HCT116 (cell line): Measurements from ENCODE around the gene NHP2. TPM values are rescaled to one million over a fixed set of nuclear protein-coding genes. Genes with fewer than 3 reads are reported as not detected.

Source experiments
- ATAC-seq: fragments of 200-7000 bp; cut with Tn5 transposase; 2 replicates; pipeline ENCODE4 v1.9.1; 2020; ENCODE audit warnings: mild to moderate bottlenecking, moderate library complexity
- Bru-seq: library from RNA; stranded (reverse); fragments of 400-500 nt; gene quantifications from one replicate; lab custom pipeline; 2021; lab: Mats Ljungman, UMichigan
- BruChase-seq, 2 experiments: library from RNA; stranded (reverse); fragments of 400-500 nt; gene quantifications; one replicate each; lab custom pipeline; 2021; lab: Mats Ljungman, UMichigan
- BruUV-seq: library from RNA; stranded (reverse); fragments of 400-500 nt; replicated peaks from 2 replicates; lab custom pipeline; 2021; lab: Mats Ljungman, UMichigan
- CTCF ChIA-PET: fragments of 300-600 bp; sonication (Branson Sonifier 250); formaldehyde crosslinking; loops from one replicate; lab custom pipeline; 2021; ENCODE audit warnings: antibody characterized with exemption; lab: Charles Lee
- POLR2A ChIA-PET: fragments of 300-600, 350-600 bp; sonication (Branson Sonifier 250); formaldehyde crosslinking; loops from one replicate; lab custom pipeline; 2021; ENCODE audit warnings: antibody characterized with exemption; lab: Charles Lee
- RAD21 ChIA-PET, 2 experiments: fragments of 300-600 bp; sonication (Branson Sonifier 250); formaldehyde crosslinking; loops; one replicate each; lab custom pipeline; 2023; ENCODE audit warnings: low total read pairs in 2 of 2; ENCODE audit not compliant: uncharacterized antibody in 2 of 2, unreplicated experiment in 2 of 2, low non-redundant PET in 1 of 2; lab: Charles Lee
- DNase-seq: peaks from one replicate; pipeline ENCODE4 v3.0.0-alpha.2; 2010; ENCODE audit warnings: low read depth, low spot score
- H2AFZ ChIP-seq: fragments of 200-600 bp; shearing (Covaris generic), sonication (generic); 2 replicates; pipeline ENCODE4 v1.6.1; 2017; ENCODE audit warnings: low read depth, mixed run types, mixed read lengths, antibody characterized with exemption, low read length; ENCODE audit not compliant: poor library complexity, severe bottlenecking
- H3K27ac ChIP-seq: 2 replicates; pipeline ENCODE4 v1.5.1; 2012; ENCODE audit warnings: low read depth, low read length
- H3K27me3 ChIP-seq: fragments of 200-600 bp; sonication (generic); 2 replicates; pipeline ENCODE4 v1.6.1; 2016; ENCODE audit warnings: mixed run types, low read length, mixed read lengths; ENCODE audit not compliant: insufficient read depth
- H3K36me3 ChIP-seq, 2 experiments: fragments of 200-500 bp in 1 of 2; fragments of 200-600 bp in 1 of 2; sonication (Bioruptor generic) in 1 of 2; sonication (generic) in 1 of 2; 2 replicates each; pipeline versions ENCODE4 v1.5.1 to v1.6.1; 2014 to 2016; ENCODE audit warnings: low read length in 2 of 2, inconsistent platforms in 1 of 2, mixed read lengths in 1 of 2, mixed run types in 1 of 2; ENCODE audit not compliant: insufficient read depth in 2 of 2, control insufficient read depth in 1 of 2
- H3K4me1 ChIP-seq, 2 experiments: fragments of 200-600 bp in 1 of 2; sonication (generic) in 1 of 2; 2 replicates each; pipeline versions ENCODE4 v1.5.1 to v1.6.1; 2012 to 2017; ENCODE audit warnings: low read length in 2 of 2, inconsistent platforms in 1 of 2, mild to moderate bottlenecking in 1 of 2, mixed read lengths in 1 of 2, mixed run types in 1 of 2, moderate library complexity in 1 of 2; ENCODE audit not compliant: insufficient read depth in 2 of 2, control insufficient read depth in 1 of 2
- H3K4me2 ChIP-seq: fragments of 200-600 bp; sonication (generic); 2 replicates; pipeline ENCODE4 v1.6.1; 2017; ENCODE audit warnings: mixed run types, low read length, mixed read lengths
- H3K4me3 ChIP-seq, 2 experiments: fragments of 200-600 bp in 1 of 2; sonication (generic) in 1 of 2; replicated peaks in 1 of 2; 2 replicates each; pipeline ENCODE4 v1.5.1; 2011 to 2016; ENCODE audit warnings: low read length in 2 of 2, control low read depth in 1 of 2, low read depth in 1 of 2, mild to moderate bottlenecking in 1 of 2, mixed read lengths in 1 of 2, mixed run types in 1 of 2
- H3K79me2 ChIP-seq: fragments of 200-600 bp; sonication (generic); 2 replicates; pipeline ENCODE4 v1.6.1; 2017; ENCODE audit warnings: mild to moderate bottlenecking, mixed run types, low read length, moderate library complexity, mixed read lengths; ENCODE audit not compliant: insufficient read depth
- H3K9ac ChIP-seq: fragments of 200-600 bp; sonication (generic); 2 replicates; pipeline ENCODE4 v1.6.1; 2016; ENCODE audit warnings: low read length, mixed read lengths
- H3K9me2 ChIP-seq: fragments of 200-600 bp; sonication (generic), shearing (Covaris generic); 2 replicates; pipeline ENCODE4 v1.6.1; 2017; ENCODE audit warnings: mixed run types, mild to moderate bottlenecking, moderate library complexity; ENCODE audit not compliant: insufficient read depth
- H3K9me3 ChIP-seq, 2 experiments: fragments of 200-500 bp in 1 of 2; fragments of 200-600 bp in 1 of 2; sonication (Bioruptor generic) in 1 of 2; sonication (generic) in 1 of 2; 2 replicates each; pipeline ENCODE4 v1.6.1; 2014 to 2017; ENCODE audit warnings: low read length in 2 of 2, mixed read lengths in 2 of 2, inconsistent platforms in 1 of 2, low read depth in 1 of 2, mild to moderate bottlenecking in 1 of 2, mixed run types in 1 of 2, moderate library complexity in 1 of 2; ENCODE audit not compliant: control insufficient read depth in 1 of 2, insufficient read depth in 1 of 2
- H4K20me1 ChIP-seq: fragments of 200-600 bp; sonication (generic), shearing (Covaris generic); 2 replicates; pipeline ENCODE4 v1.6.1; 2017; ENCODE audit warnings: mixed run types, mild to moderate bottlenecking, moderate library complexity; ENCODE audit not compliant: insufficient read depth
- ATF3 ChIP-seq: IDR thresholded peaks from 2 replicates; pipeline ENCODE4 v1.6.1; 2012
- CTCF ChIP-seq, 3 experiments: fragments of 200-600 bp in 1 of 3; sonication (generic) in 1 of 3; IDR thresholded peaks in 2 of 3; conservative IDR thresholded peaks in 1 of 3; 2 replicates each; pipeline ENCODE4 v1.5.1; 2012 to 2017; ENCODE audit warnings: low read depth in 2 of 3, low read length in 2 of 3, antibody characterized with exemption in 1 of 3, borderline replicate concordance in 1 of 3, control low read depth in 1 of 3, mild to moderate bottlenecking in 1 of 3, mixed read lengths in 1 of 3, mixed run types in 1 of 3, moderate library complexity in 1 of 3; ENCODE audit not compliant: insufficient read depth in 1 of 3
- EGR1 ChIP-seq: IDR thresholded peaks from 2 replicates; pipeline ENCODE4 v1.6.1; 2012; ENCODE audit warnings: low read depth
- EZH2phosphoT487 ChIP-seq: fragments of 200-600 bp; IDR thresholded peaks from 2 replicates; pipeline ENCODE4 v1.6.1; 2018; ENCODE audit warnings: antibody characterized with exemption, borderline replicate concordance
- JUND ChIP-seq: IDR thresholded peaks from 2 replicates; pipeline ENCODE4 v1.6.1; 2012
- MAX ChIP-seq: IDR thresholded peaks from 2 replicates; pipeline ENCODE4 v1.6.1; 2012
- POLR2A ChIP-seq: IDR thresholded peaks from 2 replicates; pipeline ENCODE4 v1.7.0; 2011; ENCODE audit warnings: borderline replicate concordance; ENCODE audit not compliant: insufficient read depth, insufficient read length; ENCODE audit errors: extremely low read depth
- SIN3A ChIP-seq: IDR thresholded peaks from 2 replicates; pipeline ENCODE4 v1.6.1; 2012; ENCODE audit warnings: low read depth
- SP1 ChIP-seq: IDR thresholded peaks from 2 replicates; pipeline ENCODE4 v1.6.1; 2012; ENCODE audit warnings: low read depth
- SRF ChIP-seq: IDR thresholded peaks from 2 replicates; pipeline ENCODE4 v1.6.1; 2012; ENCODE audit warnings: low read depth
- TCF7L2 ChIP-seq: IDR thresholded peaks from 2 replicates; pipeline ENCODE4 v1.7.0; 2011; ENCODE audit warnings: borderline replicate concordance, inconsistent platforms; ENCODE audit not compliant: insufficient read depth, insufficient read length; ENCODE audit errors: extremely low read depth
- YY1 ChIP-seq: IDR thresholded peaks from 2 replicates; pipeline ENCODE4 v1.6.1; 2011; ENCODE audit warnings: low read length, low read depth, moderate library complexity, mild to moderate bottlenecking; ENCODE audit not compliant: insufficient replicate concordance; ENCODE audit errors: extremely low read depth
- ZFX ChIP-seq: fragments of 450-650 bp; IDR thresholded peaks from 2 replicates; pipeline ENCODE4 v1.6.1; 2017
- ZNF274 ChIP-seq: fragments of 200-500 bp; sonication (Bioruptor generic); IDR thresholded peaks from 2 replicates; pipeline ENCODE4 v1.6.1; 2014; ENCODE audit warnings: mild to moderate bottlenecking, low read depth, low read length, inconsistent platforms
- intact Hi-C: fragments of 100-400 bp; cut with micrococcal nuclease; formaldehyde crosslinking; loops from 2 replicates; pipeline ENCODE4 v1.10.0; 2022
- long read RNA-seq: library from polyadenylated mRNA; unstranded; transcript quantifications from one replicate; pipeline ENCODE4 v2.0.0, GENCODE V29; 2021; ENCODE audit not compliant: unreplicated experiment
- polyA plus RNA-seq: library from polyadenylated mRNA; unstranded; fragments of >200 nt; gene quantifications from 2 replicates; pipeline ENCODE4 v1.2.1, GENCODE V29; 2012; ENCODE audit warnings: missing spikeins
- total RNA-seq: library from RNA; stranded (reverse); gene quantifications from one replicate; pipeline ENCODE4 v1.2.1, GENCODE V29; 2021; ENCODE audit not compliant: unreplicated experiment
- TF ChIP-seq, protein P1 (sequence below): IDR thresholded peaks from 2 replicates; pipeline ENCODE4 v1.6.1; 2012; ENCODE audit warnings: low read depth

NHP2 gene
- 260 TPM for total RNA-seq
- 256 and 304 TPM in 2 replicates for polyA plus RNA-seq
- Bru-seq, nascent RNA, result percentile 90 among the genes with signal in this experiment
- BruChase-seq, experiment 1, labeled RNA remaining after a 6-hour chase, result percentile 94 among the genes with signal in this experiment
- BruChase-seq, experiment 2, labeled RNA remaining after a 2-hour chase, result percentile 88 among the genes with signal in this experiment
- long read RNA-seq, transcript NHP2-204 (2 exons, 566 nt), result minor isoform, 5 of 247 reads
- long read RNA-seq, transcript NHP2-201 (4 exons, 865 nt), result major isoform, 229 of 247 reads
- long read RNA-seq, transcript NHP2-202 (3 exons, 599 nt), result minor isoform, 8 of 247 reads
- long read RNA-seq, partial matches to known transcripts, result 4 of 247 reads
- long read RNA-seq, other reads (novel, unspliced or antisense), result 1 of 247 reads

DNA sequence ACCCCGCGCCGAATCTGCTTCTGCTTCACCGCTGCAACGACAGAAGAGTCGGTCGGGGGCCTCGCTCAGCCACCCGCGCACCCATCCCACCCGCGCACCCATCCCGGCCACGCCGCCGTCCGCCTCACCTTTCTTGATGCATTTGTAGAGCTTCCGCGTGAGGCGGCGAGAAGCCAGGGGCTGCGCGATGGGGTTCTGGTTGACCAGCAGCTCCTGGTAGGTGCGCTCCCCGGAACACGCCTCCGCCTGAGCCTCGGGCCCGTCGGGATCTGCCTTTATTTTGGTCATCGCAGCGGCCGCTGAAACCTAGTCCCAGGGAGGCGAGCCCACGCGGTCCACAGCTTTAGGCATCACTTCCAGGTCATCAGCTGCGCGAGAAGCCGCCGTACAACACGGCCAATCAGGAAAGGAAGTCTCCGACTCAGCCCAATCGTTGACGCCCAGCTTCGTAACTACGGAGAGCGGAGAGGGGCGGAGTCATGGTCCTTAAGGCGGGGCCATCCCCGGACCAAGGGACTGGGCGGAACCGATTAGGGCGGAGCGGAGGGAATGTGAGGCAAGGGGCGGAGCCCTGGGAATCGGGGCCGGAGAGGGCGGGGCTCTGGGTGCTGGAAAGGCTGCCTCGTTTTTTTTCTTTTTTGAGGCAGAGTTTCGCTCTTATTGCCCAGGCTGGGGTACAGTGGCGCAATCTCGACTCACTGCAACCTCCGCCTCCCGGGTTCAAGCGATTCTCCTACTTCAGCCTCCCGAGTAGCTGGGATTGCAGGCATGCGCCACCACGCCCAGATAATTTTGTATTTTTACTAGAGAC is at the start of gene NHP2:
Gene NHP2, minus strand, starts transcription at position 356 of the 811 bp plus-strand sequence. Its CDS starts 68 bp downstream, at position 288.
- H3K36me3 ChIP-seq, result peaks cover 10 to 20% of the 10 kb centered on the region in 2 experiments; a peak in 3 of 4 replicates
- no peaks in the 10 kb centered on the region for H3K9me2 ChIP-seq
- H3K27ac ChIP-seq, result peak within 1 kb of the TSS; percentile 51
- H3K4me1 ChIP-seq, result peaks cover 14 to 21% of the 10 kb centered on the region in 2 experiments; a peak in 3 of 4 replicates
- ChIA-PET RAD21 (interaction anchor here in 1 of 2 experiments (1.0 kb wide), 1 partner anchor 78 kb away, joined by 5 read pairs; no protein-coding TSS in a partner anchor), CTCF (interaction anchor here (1.1 to 1.9 kb wide), 3 partner anchors 9 to 78 kb away, joined by 3 to 11 read pairs (median 7); no protein-coding TSS in a partner anchor), POLR2A (interaction anchor here (0.7 to 1.7 kb wide), 5 partner anchors 13 to 89 kb away, joined by 3 to 5 read pairs (median 4); partner anchors contain the start of gene HNRNPAB)
- peak within 1 kb of the TSS; percentile 78 for H3K4me2 ChIP-seq
- H3K27me3 ChIP-seq, result no peaks in the 10 kb centered on the region
- H3K79me2 ChIP-seq, result peaks cover 33% of the 10 kb centered on the region
- H3K4me3 ChIP-seq, result peak within 1 kb of the TSS; percentile 78 to 86
- DNase-seq (peak; percentile 98), ATAC-seq (peak; percentile 95)
- peak within 1 kb of the TSS; percentile 60 for H2AFZ ChIP-seq
- no TSS peak for BruUV-seq
- peak within 1 kb of the TSS; percentile 87 for H3K9ac ChIP-seq
- no peaks in the 10 kb centered on the region for H4K20me1 ChIP-seq
- no peaks in the 10 kb centered on the region for H3K9me3 ChIP-seq
- intact Hi-C loops, result loop anchor here (5.0 kb wide), 1 partner anchor 551 kb away; the partner anchor contains the start of gene B4GALT7
- TF ChIP-seq POLR2A (peak; percentile 26), EGR1 (0 out of 2 replicates have a peak, but pooled peaks have one; percentile 28), EZH2phosphoT487 (no peak), TCF7L2 (peak; percentile 15), ZNF274 (no peak), SIN3A (no peak; the same call in 1 of the 2 replicates), ATF3 (no peak), CTCF (IDR thresholded peaks at IDR 0.05 in 2 of 3, conservative IDR thresholded peaks at IDR 0.05 in 1 of 3; ENCODE audit: borderline replicate concordance in 1 of 3, insufficient read depth in 1 of 3, low read depth in 2 of 3, low read length in 2 of 3) (no peak), SRF (peak; percentile 89), SP1 (peak; percentile 99), ZFX (no peak), MAX (peak; percentile 98), YY1 (no peak), JUND (no peak)
- TF ChIP-seq, protein P1, sequence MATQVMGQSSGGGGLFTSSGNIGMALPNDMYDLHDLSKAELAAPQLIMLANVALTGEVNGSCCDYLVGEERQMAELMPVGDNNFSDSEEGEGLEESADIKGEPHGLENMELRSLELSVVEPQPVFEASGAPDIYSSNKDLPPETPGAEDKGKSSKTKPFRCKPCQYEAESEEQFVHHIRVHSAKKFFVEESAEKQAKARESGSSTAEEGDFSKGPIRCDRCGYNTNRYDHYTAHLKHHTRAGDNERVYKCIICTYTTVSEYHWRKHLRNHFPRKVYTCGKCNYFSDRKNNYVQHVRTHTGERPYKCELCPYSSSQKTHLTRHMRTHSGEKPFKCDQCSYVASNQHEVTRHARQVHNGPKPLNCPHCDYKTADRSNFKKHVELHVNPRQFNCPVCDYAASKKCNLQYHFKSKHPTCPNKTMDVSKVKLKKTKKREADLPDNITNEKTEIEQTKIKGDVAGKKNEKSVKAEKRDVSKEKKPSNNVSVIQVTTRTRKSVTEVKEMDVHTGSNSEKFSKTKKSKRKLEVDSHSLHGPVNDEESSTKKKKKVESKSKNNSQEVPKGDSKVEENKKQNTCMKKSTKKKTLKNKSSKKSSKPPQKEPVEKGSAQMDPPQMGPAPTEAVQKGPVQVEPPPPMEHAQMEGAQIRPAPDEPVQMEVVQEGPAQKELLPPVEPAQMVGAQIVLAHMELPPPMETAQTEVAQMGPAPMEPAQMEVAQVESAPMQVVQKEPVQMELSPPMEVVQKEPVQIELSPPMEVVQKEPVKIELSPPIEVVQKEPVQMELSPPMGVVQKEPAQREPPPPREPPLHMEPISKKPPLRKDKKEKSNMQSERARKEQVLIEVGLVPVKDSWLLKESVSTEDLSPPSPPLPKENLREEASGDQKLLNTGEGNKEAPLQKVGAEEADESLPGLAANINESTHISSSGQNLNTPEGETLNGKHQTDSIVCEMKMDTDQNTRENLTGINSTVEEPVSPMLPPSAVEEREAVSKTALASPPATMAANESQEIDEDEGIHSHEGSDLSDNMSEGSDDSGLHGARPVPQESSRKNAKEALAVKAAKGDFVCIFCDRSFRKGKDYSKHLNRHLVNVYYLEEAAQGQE, result no peak
